ENCODE results near the gene RPIA.
"Not testable (repeated sequence)": the region's sequence is repeated elsewhere in the genome, so short reads cannot be mapped to it uniquely, and the experiment has no call there.

The RPIA gene

GRCh38 chr2:88764141-88764849 lies 72.8 kb downstream of the RPIA start:
- no peak overlapping the region for H3K4me3 ChIP-seq (ENCODE audit: control insufficient read depth, low read depth, low read length)
- no peak for DNase-seq (ENCODE audit: low read depth)
- TF ChIP-seq CTCF (IDR thresholded peaks at IDR 0.05; ENCODE audit: control insufficient read depth, insufficient read depth, low read depth, low read length, missing control alignments), result no peak

GRCh38 chr2:88764850-88765153 lies 73.3 kb downstream of the RPIA start:
- TF ChIP-seq CTCF (IDR thresholded peaks at IDR 0.05; ENCODE audit: control insufficient read depth, insufficient read depth, low read depth, low read length, missing control alignments), result no peak
- H3K4me3 ChIP-seq (ENCODE audit: control insufficient read depth, low read depth, low read length), result no peak overlapping the region

GRCh38 chr2:88765154-88765888 lies 73.8 kb downstream of the RPIA start:
- DNase-seq (ENCODE audit: low read depth), result no peak
- H3K4me3 ChIP-seq (ENCODE audit: control insufficient read depth, low read depth, low read length), result peak overlapping the region; percentile 6

More at GRCh38 chr2:88764850-88765153, 73.3 kb downstream of the RPIA start:
- DNase-seq (ENCODE audit: low read depth), result no peak

GRCh38 chr2:88765889-88766481 lies 74.5 kb downstream of the RPIA start:
- DNase-seq (ENCODE audit: low read depth), result not testable (repeated sequence)
- H3K4me3 ChIP-seq (ENCODE audit: control insufficient read depth, low read depth, low read length), result peak overlapping the region; percentile 6

More at GRCh38 chr2:88765154-88765888, 73.8 kb downstream of the RPIA start:
- TF ChIP-seq CTCF (IDR thresholded peaks at IDR 0.05; ENCODE audit: control insufficient read depth, insufficient read depth, low read depth, low read length, missing control alignments), result no peak

GRCh38 chr2:88770016-88770415 lies 78.5 kb downstream of the RPIA start:
- no peak for DNase-seq (ENCODE audit: low read depth)
- no peak for TF ChIP-seq CTCF (IDR thresholded peaks at IDR 0.05; ENCODE audit: control insufficient read depth, insufficient read depth, low read depth, low read length, missing control alignments)
- H3K4me3 ChIP-seq (ENCODE audit: control insufficient read depth, low read depth, low read length), result no peak overlapping the region

GRCh38 chr2:88773233-88774028 lies 82.0 kb downstream of the RPIA start:
- DNase-seq (ENCODE audit: low read depth); H3K4me3 ChIP-seq (ENCODE audit: control insufficient read depth, low read depth, low read length): not testable (repeated sequence)

- DNase-seq (ENCODE audit: low read depth); H3K4me3 ChIP-seq (ENCODE audit: control insufficient read depth, low read depth, low read length): not testable (repeated sequence)
These were observed 97.7 kb downstream of the RPIA start for GRCh38 chr2:88789213-88789612.

- H3K4me3 ChIP-seq (ENCODE audit: control insufficient read depth, low read depth, low read length); DNase-seq (ENCODE audit: low read depth): not testable (repeated sequence)
These were observed 104.5 kb downstream of the RPIA start for GRCh38 chr2:88795932-88796331.

GRCh38 chr2:88796523-88796922 lies 105.0 kb downstream of the RPIA start:
- not testable (repeated sequence) for DNase-seq (ENCODE audit: low read depth); H3K4me3 ChIP-seq (ENCODE audit: control insufficient read depth, low read depth, low read length)

- not testable (repeated sequence) for DNase-seq (ENCODE audit: low read depth); H3K4me3 ChIP-seq (ENCODE audit: control insufficient read depth, low read depth, low read length)
These were observed 105.7 kb downstream of the RPIA start for GRCh38 chr2:88797164-88797563.
